Cardiac muscle cell (in vitro differentiated cells and primary cell): ENCODE data around the gene C4orf50. TPM values are rescaled to one million over a fixed set of nuclear protein-coding genes. Genes with fewer than 3 reads are reported as not detected.

Experiments used
- DNase-seq, 2 donors: peaks; one replicate each; pipeline versions ENCODE4 v3.0.0 to v3.0.0-alpha.2; 2010 to 2017; ENCODE audit warnings: low read depth in 1 of 2, low spot score in 1 of 2
- H3K27ac ChIP-seq: fragments of 200-600 bp; sonication (generic); 2 replicates; pipeline ENCODE4 v1.5.1; 2016
- H3K27me3 ChIP-seq: fragments of 200-600 bp; sonication (generic); 2 replicates; pipeline ENCODE4 v1.6.0; 2016; ENCODE audit warnings: control low read depth
- H3K36me3 ChIP-seq: fragments of 200-600 bp; sonication (generic); 2 replicates; pipeline ENCODE4 v1.5.1; 2016; ENCODE audit warnings: control low read depth
- H3K4me1 ChIP-seq: fragments of 200-600 bp; sonication (generic); 2 replicates; pipeline ENCODE4 v1.8.1; 2017; ENCODE audit warnings: low read depth, mild to moderate bottlenecking, mixed run types
- H3K4me3 ChIP-seq: fragments of 200-600 bp; sonication (generic); 2 replicates; pipeline ENCODE4 v1.5.1; 2016; ENCODE audit warnings: mild to moderate bottlenecking
- H3K9me3 ChIP-seq: fragments of 200-600 bp; sonication (generic); 2 replicates; pipeline ENCODE4 v1.5.1; 2017; ENCODE audit warnings: low read depth, mild to moderate bottlenecking, control low read depth
- polyA plus RNA-seq: library from polyadenylated mRNA; unstranded; fragments of >200 nt; fragmentation: Nextera tagmentation; extraction: Ambion mirVana; gene quantifications from 2 replicates; pipeline ENCODE4 v1.2.1, GENCODE V29; 2016
- total RNA-seq: library from RNA; depleted of rRNA; stranded (reverse); fragments of >200 nt; gene quantifications from 2 replicates; pipeline ENCODE4 v1.2.3, GENCODE V29; 2016
- TF ChIP-seq, protein P1 (sequence below): IDR thresholded peaks from 2 replicates; pipeline ENCODE4 v1.5.1; 2012; ENCODE audit warnings: low read depth, mild to moderate bottlenecking, low read length

C4orf50 gene
- total and polyA plus RNA-seq, 2 experiments from 2014 or later, result 0.15 TPM; not detected in 1

DNA sequence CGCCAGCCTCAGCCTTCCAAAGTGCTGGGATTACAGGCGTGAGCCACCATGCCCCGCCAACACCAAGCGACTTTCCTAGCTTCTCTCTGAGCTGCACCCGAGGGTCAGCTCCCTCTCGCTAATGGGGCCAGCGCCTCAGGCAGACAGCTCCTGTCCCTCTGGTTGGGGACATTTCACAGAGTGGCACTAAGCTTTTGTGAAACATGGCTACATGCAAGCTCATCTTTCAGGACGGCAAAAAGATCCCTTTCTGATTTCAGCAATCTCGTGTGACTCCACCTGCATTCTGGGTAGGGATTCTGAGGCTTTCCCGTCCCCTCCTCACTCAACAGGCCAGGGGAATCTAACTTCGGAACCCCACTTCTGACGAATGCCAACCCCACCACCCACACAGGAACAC lies 31.0 kb upstream of the C4orf50 start:
- no peak for DNase-seq
- H3K27ac ChIP-seq, result no peak overlapping the region
- H3K4me1 ChIP-seq, result no peaks in the 10 kb centered on the region
- TF ChIP-seq, protein P1, sequence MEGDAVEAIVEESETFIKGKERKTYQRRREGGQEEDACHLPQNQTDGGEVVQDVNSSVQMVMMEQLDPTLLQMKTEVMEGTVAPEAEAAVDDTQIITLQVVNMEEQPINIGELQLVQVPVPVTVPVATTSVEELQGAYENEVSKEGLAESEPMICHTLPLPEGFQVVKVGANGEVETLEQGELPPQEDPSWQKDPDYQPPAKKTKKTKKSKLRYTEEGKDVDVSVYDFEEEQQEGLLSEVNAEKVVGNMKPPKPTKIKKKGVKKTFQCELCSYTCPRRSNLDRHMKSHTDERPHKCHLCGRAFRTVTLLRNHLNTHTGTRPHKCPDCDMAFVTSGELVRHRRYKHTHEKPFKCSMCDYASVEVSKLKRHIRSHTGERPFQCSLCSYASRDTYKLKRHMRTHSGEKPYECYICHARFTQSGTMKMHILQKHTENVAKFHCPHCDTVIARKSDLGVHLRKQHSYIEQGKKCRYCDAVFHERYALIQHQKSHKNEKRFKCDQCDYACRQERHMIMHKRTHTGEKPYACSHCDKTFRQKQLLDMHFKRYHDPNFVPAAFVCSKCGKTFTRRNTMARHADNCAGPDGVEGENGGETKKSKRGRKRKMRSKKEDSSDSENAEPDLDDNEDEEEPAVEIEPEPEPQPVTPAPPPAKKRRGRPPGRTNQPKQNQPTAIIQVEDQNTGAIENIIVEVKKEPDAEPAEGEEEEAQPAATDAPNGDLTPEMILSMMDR, result no peak
- no peaks in the 10 kb centered on the region for H3K36me3 ChIP-seq
- H3K4me3 ChIP-seq, result no peak overlapping the region
- H3K27me3 ChIP-seq, result no peaks in the 10 kb centered on the region
- H3K9me3 ChIP-seq, result no peaks in the 10 kb centered on the region

DNA sequence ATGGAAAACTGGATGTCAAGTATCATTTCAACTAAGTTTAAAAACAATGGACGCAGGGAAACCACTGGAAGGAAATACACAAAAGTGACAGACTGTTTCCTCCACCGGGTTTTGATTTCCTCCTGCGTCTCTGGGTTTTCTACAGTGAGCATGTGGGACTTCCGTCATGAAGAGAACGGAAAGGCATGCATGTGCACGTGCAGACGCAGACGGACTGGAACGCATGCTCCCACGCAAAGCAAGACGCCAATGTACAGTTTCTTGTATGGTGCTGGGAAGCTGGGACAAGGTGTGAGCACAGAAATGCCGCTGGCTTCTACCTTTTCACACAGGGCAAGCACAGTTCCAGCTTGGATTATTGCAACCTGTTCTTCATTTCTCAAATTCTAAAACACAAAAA lies 30.3 kb upstream of the C4orf50 start:
- no peaks in the 10 kb centered on the region for H3K9me3 ChIP-seq
- H3K4me1 ChIP-seq, result no peaks in the 10 kb centered on the region
- TF ChIP-seq, protein P1, result no peak
- H3K27me3 ChIP-seq, result no peaks in the 10 kb centered on the region
- H3K4me3 ChIP-seq, result no peak overlapping the region
- no peak overlapping the region for H3K27ac ChIP-seq
- no peak for DNase-seq
- H3K36me3 ChIP-seq, result no peaks in the 10 kb centered on the region

DNA sequence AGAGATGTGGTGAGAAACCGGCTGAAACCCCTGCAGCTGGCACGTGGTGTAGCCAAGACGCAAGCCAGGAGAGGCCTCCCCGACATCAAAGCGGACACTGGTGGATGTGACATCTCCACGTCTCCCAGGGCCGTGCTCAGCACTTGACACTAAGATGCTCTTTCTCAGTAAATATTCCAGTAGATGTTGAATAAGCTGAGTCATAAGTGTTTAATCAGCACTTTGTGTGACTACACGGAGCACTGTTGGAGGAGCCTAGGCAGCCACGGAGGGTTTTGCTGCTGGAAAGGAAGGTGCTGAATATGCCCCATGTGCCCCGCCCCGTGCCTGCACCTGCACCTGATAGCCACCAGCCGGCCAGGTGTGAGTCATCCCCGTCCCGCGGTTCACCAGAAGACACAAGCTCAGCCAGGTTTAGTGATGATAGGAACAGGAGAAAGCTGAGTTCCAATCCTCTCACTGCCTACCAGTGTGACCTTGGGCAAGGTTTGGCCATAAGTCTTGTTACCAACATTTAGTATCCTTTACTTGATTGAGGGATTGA lies 29.0 kb upstream of the C4orf50 start:
- TF ChIP-seq, protein P1, result no peak
- Histone ChIP-seq H3K27ac (no peak overlapping the region), H3K4me3 (no peak overlapping the region), H3K9me3 (no peaks in the 10 kb centered on the region), H3K36me3 (no peaks in the 10 kb centered on the region), H3K4me1 (no peaks in the 10 kb centered on the region), H3K27me3 (no peaks in the 10 kb centered on the region)
- no peak for DNase-seq

DNA sequence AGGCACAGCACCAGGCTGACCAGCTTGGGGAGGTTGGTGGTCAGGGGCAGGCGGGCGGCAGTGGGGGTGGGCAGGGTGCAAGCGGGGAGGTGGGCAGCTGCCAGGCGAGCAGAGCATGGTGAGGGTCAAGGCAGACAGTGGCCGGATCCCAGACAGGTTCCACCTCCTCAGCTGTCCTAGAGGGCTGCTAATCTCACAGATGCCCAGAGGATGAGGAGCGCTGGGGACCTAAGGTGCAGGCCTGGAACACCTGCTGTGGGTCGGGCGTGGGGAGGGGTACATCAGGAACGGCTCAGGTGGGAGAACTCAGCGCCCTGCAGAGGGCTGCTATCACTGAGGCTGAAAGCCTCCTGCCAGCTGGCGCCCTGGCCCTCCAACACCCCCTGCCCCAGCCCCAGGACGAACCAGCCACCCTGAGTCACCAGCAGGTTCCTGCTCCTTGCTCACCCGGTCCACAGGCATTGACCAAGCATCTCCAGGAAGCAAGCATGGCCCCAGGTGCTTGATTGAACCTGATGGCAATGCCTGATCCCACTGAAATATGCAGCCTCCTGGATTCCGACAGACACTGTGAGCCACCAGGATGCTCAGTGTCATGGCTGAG lies 28.4 kb upstream of the C4orf50 start:
- Histone ChIP-seq H3K4me1 (no peaks in the 10 kb centered on the region), H3K9me3 (no peaks in the 10 kb centered on the region), H3K27me3 (no peaks in the 10 kb centered on the region), H3K4me3 (no peak overlapping the region), H3K36me3 (no peaks in the 10 kb centered on the region), H3K27ac (no peak overlapping the region)
- TF ChIP-seq, protein P1, result no peak
- DNase-seq, result no peak

DNA sequence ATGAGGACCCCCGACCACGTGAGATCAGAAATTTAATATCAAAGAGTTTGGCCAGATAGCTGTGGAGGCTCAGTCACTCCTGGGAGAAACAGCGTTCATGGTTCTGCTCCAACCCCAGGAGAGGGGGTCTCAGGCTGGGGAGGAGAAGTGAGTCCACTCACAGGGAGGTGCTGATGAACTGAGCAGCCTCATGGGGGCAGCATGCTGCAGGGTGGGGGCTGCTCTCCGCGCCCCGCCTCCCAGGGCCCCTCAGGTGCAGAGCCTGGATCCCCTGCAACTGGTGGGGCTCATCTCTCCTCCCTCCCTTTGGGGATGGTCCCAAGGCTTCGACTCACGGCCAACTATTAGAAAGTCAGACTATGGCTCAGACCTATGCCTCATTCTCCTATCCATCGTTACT lies 26.6 kb upstream of the C4orf50 start:
- Histone ChIP-seq H3K36me3 (no peaks in the 10 kb centered on the region), H3K27me3 (no peaks in the 10 kb centered on the region), H3K4me1 (no peaks in the 10 kb centered on the region), H3K27ac (no peak overlapping the region), H3K9me3 (no peaks in the 10 kb centered on the region), H3K4me3 (no peak overlapping the region)
- no peak for DNase-seq
- TF ChIP-seq, protein P1, result no peak
